ENCODE results near the gene DR1.
"Not testable (repeated sequence)": the region's sequence is repeated elsewhere in the genome, so short reads cannot be mapped to it uniquely, and the experiment has no call there.

DR1 gene

DNA sequence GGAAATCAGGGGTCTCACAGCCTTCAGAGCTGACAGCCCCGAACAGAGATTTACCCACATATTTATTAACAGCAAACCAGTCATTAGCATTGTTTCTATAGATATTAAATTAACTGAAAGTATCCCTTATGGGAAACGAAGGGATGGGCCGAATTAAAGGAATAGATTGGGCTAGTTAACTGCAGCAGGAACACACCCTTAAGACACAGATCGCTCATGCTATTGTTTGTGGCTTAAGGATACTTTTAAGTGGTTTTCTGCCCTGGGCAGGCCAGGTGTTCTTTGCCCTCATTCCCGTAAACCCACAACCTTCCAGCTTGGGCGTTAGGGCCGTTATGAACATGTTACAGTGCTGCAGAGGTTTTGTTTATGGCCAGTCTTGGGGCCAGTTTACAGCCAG lies 40.6 kb downstream of the DR1 start:
- not testable (repeated sequence) for DNase-seq (ENCODE audit: low read depth)

DNA sequence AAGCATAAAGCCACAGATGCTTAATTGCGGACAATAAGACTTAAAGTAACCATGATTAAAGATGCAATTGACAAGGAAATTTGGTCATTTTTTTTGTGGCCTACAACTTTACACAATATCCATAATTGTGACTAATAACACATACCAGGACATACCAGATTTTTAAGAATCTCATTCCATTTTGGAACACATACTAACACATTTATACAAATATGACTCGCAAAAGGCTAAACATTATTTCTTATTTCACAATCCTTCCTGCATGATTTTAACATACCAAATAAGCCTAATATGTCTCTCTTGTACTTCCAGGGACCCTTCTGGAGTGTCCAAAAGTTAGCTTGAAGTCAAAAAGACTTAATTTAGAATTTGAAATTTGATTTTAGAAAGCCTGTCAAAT lies 48.8 kb downstream of the DR1 start:
- DNase-seq (ENCODE audit: low read depth), result no peak

GRCh38 chr1:93395195-93395594 lies 49.5 kb downstream of the DR1 start:
- DNase-seq (ENCODE audit: low read depth), result no peak

GRCh38 chr1:93399781-93400180 lies 54.1 kb downstream of the DR1 start:
- DNase-seq (ENCODE audit: low read depth), result no peak

DNA sequence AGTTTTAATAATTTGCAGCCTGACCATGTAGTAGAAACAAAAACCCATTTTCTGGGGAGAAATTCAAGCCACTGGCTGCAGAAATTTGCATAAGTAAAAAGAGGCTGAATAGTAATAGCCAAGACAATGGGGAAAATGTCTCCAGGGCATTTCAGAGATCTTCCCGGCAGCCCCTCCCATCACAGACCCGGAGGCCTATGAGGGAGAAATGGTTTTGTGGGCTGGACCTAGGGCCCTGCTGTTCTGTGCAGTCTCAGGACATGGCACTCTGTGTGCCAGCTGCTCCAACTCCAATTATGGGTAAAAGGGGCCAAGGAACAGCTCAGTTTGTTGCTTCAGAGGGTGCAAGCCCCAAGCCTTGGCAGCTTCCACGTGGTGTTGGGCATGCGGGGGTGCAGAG lies 62.5 kb downstream of the DR1 start:
- no peak for DNase-seq (ENCODE audit: low read depth)

- no peak for DNase-seq (ENCODE audit: low read depth)
These were observed 65.3 kb downstream of the DR1 start for GRCh38 chr1:93411000-93411399.

- DNase-seq (ENCODE audit: low read depth), result no peak
These were observed 69.0 kb downstream of the DR1 start for GRCh38 chr1:93414749-93415148.

GRCh38 chr1:93415296-93415695 lies 69.6 kb downstream of the DR1 start:
- DNase-seq (ENCODE audit: low read depth), result no peak

- no peak for DNase-seq (ENCODE audit: low read depth)
These were observed 70.5 kb downstream of the DR1 start for GRCh38 chr1:93416183-93416582.

All from stimulated activated CD8-positive, alpha-beta memory T cell treated with anti-CD3 and anti-CD28 coated beads, Interleukin-15, amount 100 ng/mL, for 24 hours (primary cell).